ENCODE measurements around the gene OR51M1. TPM values are rescaled to one million over a fixed set of nuclear protein-coding genes. Genes with fewer than 3 reads are reported as not detected.

OR51M1 gene
- total RNA-seq, 2 experiments from 2014 or later = not detected

DNA sequence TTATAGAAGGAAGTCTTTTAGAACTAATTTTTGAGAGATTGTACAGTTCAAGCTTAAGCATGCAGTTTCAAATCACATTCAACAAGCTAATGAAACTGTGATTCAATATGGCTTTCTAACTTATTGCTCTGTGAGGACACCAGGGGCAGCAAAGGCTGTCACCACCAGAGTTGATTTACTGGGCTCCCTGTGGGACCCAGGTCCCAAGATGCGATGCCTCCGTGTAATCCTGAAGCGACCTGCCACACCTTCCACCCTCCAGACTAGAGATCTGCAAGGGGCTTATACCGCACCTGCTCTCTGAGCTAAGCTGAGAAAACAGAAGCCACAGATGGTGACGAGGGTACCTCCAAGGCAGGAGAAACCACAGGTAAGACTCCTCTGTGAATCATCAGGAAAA lies 37.4 kb downstream of the OR51M1 start:
- intact Hi-C loops (cut with micrococcal nuclease) = no loop called here
- DNase-seq = no peak
- CTCF ChIA-PET = no interaction called here
- Mint-ChIP-seq H3K4me1 (ENCODE audit: low read depth) (no peaks in the 10 kb centered on the region), H3K4me3 (no peak overlapping the region), H3K27ac (no peak overlapping the region), H3K27me3 (peaks cover 8% of the 10 kb centered on the region), H3K36me3 (no peaks in the 10 kb centered on the region), H3K9me3 (peaks cover 1% of the 10 kb centered on the region)
- POLR2A ChIA-PET = interaction anchor here (0.7 kb wide), 1 partner anchor 1956 kb away, joined by 3 read pairs; no protein-coding TSS in a partner anchor

DNA sequence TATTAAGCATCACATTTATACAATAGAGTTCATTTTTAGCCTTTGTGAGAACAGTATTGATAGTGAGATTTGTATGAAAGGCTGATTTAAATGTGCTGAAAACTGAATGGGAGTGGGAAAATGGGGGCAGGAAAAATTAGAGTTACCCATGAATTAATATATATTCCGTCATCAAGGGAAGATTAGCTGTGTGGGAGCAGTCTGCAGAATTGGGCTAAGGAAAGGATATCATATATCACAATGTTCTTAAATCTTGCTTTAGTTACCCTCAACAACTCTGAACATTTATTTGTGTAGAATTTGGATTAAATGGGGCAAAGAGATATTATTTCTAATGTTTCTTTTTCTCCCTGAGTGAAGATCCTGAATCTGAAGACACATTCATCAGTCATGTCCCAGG lies 38.2 kb downstream of the OR51M1 start, which contains the start of gene OR51Q1:
OR51Q1 (plus strand) TSS at position 301 of the 400 bp plus-strand sequence; CDS start at position 391, 90 bp downstream.
- ChIA-PET CTCF (no interaction called here), POLR2A (no interaction called here)
- Mint-ChIP-seq H3K27ac (no peak within 1 kb of the TSS), H3K4me3 (no peak within 1 kb of the TSS), H3K9me3 (peaks cover 1% of the 10 kb centered on the region), H3K4me1 (ENCODE audit: low read depth) (no peaks in the 10 kb centered on the region), H3K27me3 (peaks cover 8% of the 10 kb centered on the region), H3K36me3 (no peaks in the 10 kb centered on the region)
- intact Hi-C loops (cut with micrococcal nuclease) = no loop called here
- DNase-seq = no peak

DNA sequence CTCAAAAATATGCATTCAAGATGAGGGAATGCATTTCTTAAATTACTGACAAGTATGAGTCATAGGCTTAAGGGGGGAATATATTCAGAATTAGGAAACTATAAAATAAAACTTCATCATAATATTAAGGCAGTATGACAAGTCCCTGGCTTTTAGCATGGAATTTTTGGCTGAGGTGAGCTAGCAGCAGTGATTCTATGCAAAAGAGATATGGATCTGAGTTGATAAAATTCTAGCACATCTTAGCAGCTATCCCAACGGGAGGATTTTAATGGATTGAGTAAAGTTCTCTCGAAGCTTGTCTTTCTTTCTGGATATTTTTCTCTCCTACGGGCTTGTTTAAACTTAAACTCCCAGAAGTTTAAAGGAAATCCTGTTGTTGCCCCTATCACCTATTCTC lies 39.5 kb downstream of the OR51M1 start:
- POLR2A ChIA-PET = no interaction called here
- Mint-ChIP-seq H3K27ac (no peak overlapping the region), H3K36me3 (no peaks in the 10 kb centered on the region), H3K9me3 (peaks cover under 1% of the 10 kb centered on the region), H3K4me3 (no peak overlapping the region), H3K4me1 (ENCODE audit: low read depth) (no peaks in the 10 kb centered on the region), H3K27me3 (peaks cover 8% of the 10 kb centered on the region)
- no peak for DNase-seq
- CTCF ChIA-PET = no interaction called here
- intact Hi-C loops (cut with micrococcal nuclease) = no loop called here

DNA sequence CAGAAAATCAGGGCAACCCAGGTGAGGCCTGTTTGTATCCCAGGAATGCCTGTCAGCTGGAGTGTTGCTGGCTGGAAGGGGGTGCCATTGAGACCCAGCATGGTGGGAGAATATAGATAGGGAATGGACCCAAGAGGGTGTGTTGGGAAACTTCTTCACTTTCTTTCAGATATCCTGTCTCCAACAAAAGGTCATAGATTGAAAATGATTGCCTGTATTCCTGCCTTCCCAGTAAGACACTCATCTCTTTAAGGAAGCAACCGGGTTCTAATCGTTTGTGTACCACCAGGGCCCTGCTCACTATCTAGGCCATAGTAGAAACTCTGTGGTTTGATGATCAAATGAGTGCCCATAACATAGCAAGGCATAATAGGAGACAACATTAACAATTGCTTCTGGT lies 57.8 kb downstream of the OR51M1 start, which contains the start of gene OR51I1:
OR51I1 (minus strand) TSS at position 101 of the 400 bp plus-strand sequence; CDS start at position 101, 0 bp downstream.
- Mint-ChIP-seq H3K36me3 (no peaks in the 10 kb centered on the region), H3K27ac (no peak within 1 kb of the TSS), H3K27me3 (peaks cover 4% of the 10 kb centered on the region), H3K4me3 (no peak within 1 kb of the TSS), H3K4me1 (ENCODE audit: low read depth) (no peaks in the 10 kb centered on the region), H3K9me3 (no peaks in the 10 kb centered on the region)
- no peak for DNase-seq
- intact Hi-C loops (cut with micrococcal nuclease) = no loop called here
- POLR2A ChIA-PET = no interaction called here
- CTCF ChIA-PET = no interaction called here

Other genes starting within 250 kb of the OR51M1 start
- gene OR52A5, start 245.5 kb upstream of the OR51M1 start, total RNA-seq = not detected
- not detected for gene OR52A1, start 229.1 kb upstream of the OR51M1 start, total RNA-seq
- not detected for gene OR51V1, start 183.1 kb upstream of the OR51M1 start, total RNA-seq
- not detected for gene HBB, start 156.7 kb upstream of the OR51M1 start, total RNA-seq
- gene HBD, start 149.3 kb upstream of the OR51M1 start, total RNA-seq = not detected
- not detected for gene HBG1, start 134.0 kb upstream of the OR51M1 start, total RNA-seq
- gene HBG2, start 129.0 kb upstream of the OR51M1 start, total RNA-seq = not detected
- gene HBE1, start 113.9 kb upstream of the OR51M1 start, total RNA-seq = not detected
- not detected for gene OR51B4, start 81.9 kb upstream of the OR51M1 start, total RNA-seq
- gene OR51B2, start 59.5 kb upstream of the OR51M1 start, total RNA-seq = not detected
- gene OR51B5, start 40.3 kb upstream of the OR51M1 start, total RNA-seq = not detected
- not detected for gene OR51B6, start 32.3 kb upstream of the OR51M1 start, total RNA-seq
- gene OR51Q1, start 38.3 kb downstream of the OR51M1 start, total RNA-seq = not detected
- not detected for gene OR51I1, start 57.7 kb downstream of the OR51M1 start, total RNA-seq
- not detected for gene OR51I2, start 65.5 kb downstream of the OR51M1 start, total RNA-seq
- gene OR52D1, start 104.9 kb downstream of the OR51M1 start, total RNA-seq = not detected
- gene UBQLN3, start 126.1 kb downstream of the OR51M1 start, total RNA-seq = not detected
- gene UBQLNL, start 132.9 kb downstream of the OR51M1 start, total RNA-seq = under 1 TPM in 1 of 2 experiments, not detected in 1; 0.17 TPM
- not detected for gene OR52H1, start 164.7 kb downstream of the OR51M1 start, total RNA-seq
- not detected for gene OR52B6, start 197.1 kb downstream of the OR51M1 start, total RNA-seq
- gene TRIM6, start 212.8 kb downstream of the OR51M1 start, total RNA-seq = under 1 TPM; 0.74 to 0.97 TPM
- 10 to 100 TPM in 1 of 2 experiments, 1 to 10 TPM in 1; 9.6 to 11.9 TPM for gene TRIM34, start 241.2 kb downstream of the OR51M1 start, total RNA-seq